ENCODE measurements around the gene DESI1.
"Not testable (repeated sequence)": the region's sequence is repeated elsewhere in the genome, so short reads cannot be mapped to it uniquely, and the experiment has no call there.

Gene DESI1

DNA sequence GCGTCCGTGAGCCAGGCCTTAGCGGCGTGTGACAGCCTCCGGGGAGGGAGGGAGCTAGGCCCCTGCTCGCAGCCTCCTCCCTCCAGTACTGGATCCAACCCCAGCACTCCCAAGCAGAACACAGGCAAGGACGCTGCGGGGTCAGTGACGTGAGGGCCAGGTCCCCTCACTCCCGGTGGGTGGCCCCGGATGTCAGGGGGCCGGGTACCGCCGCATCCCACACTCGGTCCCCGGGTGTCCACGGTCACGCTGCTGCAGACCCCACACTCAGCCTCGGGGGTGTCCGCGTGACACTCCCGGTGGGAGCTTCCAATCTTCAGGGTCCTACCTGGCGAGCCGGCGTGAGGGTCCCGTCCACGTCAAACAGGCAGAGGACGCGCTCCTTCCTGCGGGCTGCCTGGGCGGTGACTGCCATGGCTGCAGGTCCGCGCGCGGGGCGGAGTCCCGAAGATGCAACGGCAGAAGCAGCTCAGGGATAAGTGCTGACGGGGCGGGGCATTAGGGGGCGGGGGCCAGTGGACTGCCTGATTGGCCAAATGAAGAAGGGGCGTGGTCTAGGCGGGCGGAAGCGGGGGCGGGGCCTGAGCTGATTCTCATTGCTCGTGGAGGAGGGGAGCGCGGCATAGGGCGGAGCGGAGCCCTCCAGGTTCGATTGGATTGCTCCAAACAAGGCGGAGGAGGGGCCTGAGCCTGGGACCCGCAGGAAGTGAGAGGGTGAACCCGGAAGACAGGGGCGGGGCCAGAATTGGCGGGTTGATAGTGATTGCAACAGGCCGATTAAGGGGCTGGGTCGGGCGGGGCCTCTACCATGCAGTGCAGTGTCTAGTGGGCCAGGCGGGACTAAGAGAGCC lies 31.2 kb downstream of the DESI1 start, which contains the start of gene PMM1:
PMM1 (minus strand) TSS at position 450 of the 851 bp plus-strand sequence; CDS start at position 415, 35 bp downstream.
- peak; percentile 100 for DNase-seq (ENCODE audit: low read depth in 2 of 3, low spot score in 2 of 3)

GRCh38 chr22:41587347-41587723 lies 33.5 kb downstream of the DESI1 start:
- no peak for DNase-seq (ENCODE audit: low read depth in 2 of 3, low spot score in 2 of 3)

DNA sequence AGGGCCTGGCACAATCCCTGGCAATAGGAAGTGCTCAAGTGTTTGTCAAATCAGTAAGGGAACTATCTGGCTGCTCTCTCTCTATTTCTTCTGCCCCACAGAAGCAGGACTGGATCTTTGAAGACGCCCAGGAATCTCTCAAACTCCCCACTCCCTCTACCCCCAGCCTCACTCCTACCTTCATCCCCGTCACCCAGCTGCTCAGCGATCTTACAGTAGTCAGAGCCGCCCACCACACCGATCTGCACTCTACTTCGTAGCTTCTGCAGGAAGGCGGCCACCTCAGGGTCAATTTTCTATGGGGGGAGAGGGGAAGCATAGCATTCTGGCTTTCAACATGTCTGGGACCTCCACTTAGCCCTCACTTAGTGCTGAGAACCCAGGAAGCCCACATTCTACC lies 34.9 kb downstream of the DESI1 start:
- no peak for DNase-seq (ENCODE audit: low read depth in 2 of 3, low spot score in 2 of 3)

DNA sequence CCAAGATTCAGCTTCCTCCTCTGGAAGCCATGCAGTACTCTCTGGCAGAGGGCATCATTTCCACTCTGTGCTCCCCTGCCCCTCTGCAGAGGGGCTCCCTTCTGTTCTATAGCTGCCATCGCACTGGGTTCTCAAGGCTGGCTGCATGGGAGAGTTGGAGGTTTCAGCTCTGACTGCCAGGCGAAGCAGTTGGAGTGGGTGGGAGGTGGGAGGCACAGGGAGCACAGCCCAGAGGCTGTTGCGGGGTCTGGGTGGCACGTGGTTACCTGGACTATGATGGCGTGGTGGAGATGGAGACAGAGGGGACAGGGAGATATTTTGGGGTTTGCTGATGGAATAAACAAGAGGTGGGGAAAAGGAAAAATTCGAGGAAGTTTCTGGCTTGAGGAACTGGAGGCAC lies 36.0 kb downstream of the DESI1 start:
- DNase-seq (ENCODE audit: low read depth in 2 of 3, low spot score in 2 of 3) = no peak

GRCh38 chr22:41582694-41583093 lies 38.1 kb downstream of the DESI1 start:
- DNase-seq (ENCODE audit: low read depth in 2 of 3, low spot score in 2 of 3) = no peak

GRCh38 chr22:41579997-41580355 lies 40.9 kb downstream of the DESI1 start:
- DNase-seq (ENCODE audit: low read depth in 2 of 3, low spot score in 2 of 3) = no peak

- DNase-seq (ENCODE audit: low read depth in 2 of 3, low spot score in 2 of 3) = no peak
Measured at GRCh38 chr22:41579297-41579996, 41.4 kb downstream of the DESI1 start.

DNA sequence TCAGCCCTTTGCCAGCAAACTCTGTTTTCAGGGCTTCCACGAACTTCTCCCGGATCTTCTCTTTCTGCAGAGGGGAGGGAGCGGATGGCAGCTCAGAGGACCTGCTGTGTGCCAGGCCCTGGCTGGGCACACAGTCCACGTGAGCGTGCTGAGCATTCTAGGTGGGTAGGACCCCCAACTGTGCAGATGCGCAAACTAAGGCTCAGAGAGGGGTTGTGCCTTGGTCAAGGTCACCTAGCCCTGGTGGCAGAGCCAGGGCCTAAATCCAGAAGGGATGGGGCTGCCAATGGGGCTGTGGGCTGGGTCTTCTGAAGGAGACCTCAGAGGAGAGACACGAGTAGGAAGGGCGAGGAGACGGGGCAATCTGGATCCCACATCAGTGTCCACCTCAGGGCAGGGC lies 42.0 kb downstream of the DESI1 start:
- no peak for DNase-seq (ENCODE audit: low read depth in 2 of 3, low spot score in 2 of 3)

GRCh38 chr22:41578114-41578513 lies 42.7 kb downstream of the DESI1 start:
- DNase-seq (ENCODE audit: low read depth in 2 of 3, low spot score in 2 of 3) = no peak

- DNase-seq (ENCODE audit: low read depth in 2 of 3, low spot score in 2 of 3) = no peak
Measured at GRCh38 chr22:41576877-41577276, 44.0 kb downstream of the DESI1 start.

DNA sequence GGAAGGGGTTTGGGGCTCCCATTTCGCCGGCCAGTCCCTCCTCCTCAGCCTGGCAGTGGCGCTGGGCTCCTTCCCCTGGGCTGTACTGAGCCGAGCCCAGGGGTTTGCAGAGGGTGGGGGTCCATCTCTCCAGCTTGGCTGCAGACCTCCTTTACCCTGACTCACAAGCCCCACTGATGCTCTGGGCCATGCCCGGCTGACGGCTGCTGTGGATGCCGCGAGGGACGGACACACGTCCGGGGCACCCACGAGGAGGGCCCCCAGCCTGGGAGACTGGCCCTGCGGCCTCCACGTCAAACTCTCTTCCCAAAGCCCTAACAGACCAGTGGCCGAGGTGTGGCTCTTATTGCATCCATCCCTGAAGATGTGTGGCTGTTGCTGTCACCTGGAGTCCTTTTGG lies 45.3 kb downstream of the DESI1 start:
- no peak for DNase-seq (ENCODE audit: low read depth in 2 of 3, low spot score in 2 of 3)

GRCh38 chr22:41574847-41575381 lies 45.9 kb downstream of the DESI1 start:
- DNase-seq (ENCODE audit: low read depth in 2 of 3, low spot score in 2 of 3) = no peak

DNA sequence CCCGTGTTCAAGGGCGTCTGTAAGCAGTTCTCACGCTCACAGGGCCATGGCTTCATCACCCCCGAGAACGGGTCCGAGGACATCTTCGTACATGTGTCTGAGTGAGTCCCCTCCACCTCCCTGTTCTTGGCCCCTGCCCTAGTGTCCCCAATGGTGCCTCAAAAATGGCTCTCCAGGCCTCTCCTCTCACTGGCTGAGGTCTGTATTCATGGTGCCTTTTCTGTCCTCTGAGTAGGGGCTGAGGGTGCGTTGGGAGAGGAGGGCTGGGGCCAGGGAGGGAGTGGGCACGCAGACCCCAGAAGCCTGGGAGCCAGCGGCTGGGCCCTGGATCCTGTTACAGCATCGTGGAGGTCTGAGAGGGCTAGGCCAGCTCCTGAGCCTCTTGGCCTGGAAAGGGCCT lies 47.2 kb downstream of the DESI1 start:
- DNase-seq (ENCODE audit: low read depth in 2 of 3, low spot score in 2 of 3) = no peak

GRCh38 chr22:41572305-41572704 lies 48.5 kb downstream of the DESI1 start:
- DNase-seq (ENCODE audit: low read depth in 2 of 3, low spot score in 2 of 3) = not testable (repeated sequence)

GRCh38 chr22:41571786-41572185 lies 49.1 kb downstream of the DESI1 start:
- no peak for DNase-seq (ENCODE audit: low read depth in 2 of 3, low spot score in 2 of 3)

- DNase-seq (ENCODE audit: low read depth in 2 of 3, low spot score in 2 of 3) = no peak
Measured at GRCh38 chr22:41570221-41570620, 50.6 kb downstream of the DESI1 start.

DNA sequence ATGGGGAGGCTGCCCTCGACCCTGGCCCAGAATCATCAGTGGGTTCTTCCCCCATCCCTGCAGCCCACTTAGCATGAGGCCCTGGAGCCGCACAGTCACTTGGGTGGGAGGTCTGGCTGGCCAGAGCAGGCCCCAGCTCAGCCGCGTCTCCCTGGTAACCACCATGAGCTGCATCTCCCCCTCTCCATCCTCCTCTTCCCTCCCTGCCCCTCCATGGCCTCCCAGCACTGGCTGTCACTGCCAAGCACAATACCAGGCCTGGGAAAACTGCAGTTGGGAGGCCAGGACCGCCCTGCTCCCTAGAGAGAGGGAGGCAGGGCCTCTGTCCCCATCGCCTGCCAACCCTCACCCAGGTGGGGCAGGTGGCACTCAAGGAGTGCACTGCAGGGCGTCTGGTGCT lies 52.0 kb downstream of the DESI1 start:
- DNase-seq (ENCODE audit: low read depth in 2 of 3, low spot score in 2 of 3) = no peak

- DNase-seq (ENCODE audit: low read depth in 2 of 3, low spot score in 2 of 3) = no peak
Measured at GRCh38 chr22:41567512-41567768, 53.4 kb downstream of the DESI1 start.

GRCh38 chr22:41565403-41566054 lies 55.3 kb downstream of the DESI1 start:
- DNase-seq (ENCODE audit: low read depth in 2 of 3, low spot score in 2 of 3) = no peak

DNA sequence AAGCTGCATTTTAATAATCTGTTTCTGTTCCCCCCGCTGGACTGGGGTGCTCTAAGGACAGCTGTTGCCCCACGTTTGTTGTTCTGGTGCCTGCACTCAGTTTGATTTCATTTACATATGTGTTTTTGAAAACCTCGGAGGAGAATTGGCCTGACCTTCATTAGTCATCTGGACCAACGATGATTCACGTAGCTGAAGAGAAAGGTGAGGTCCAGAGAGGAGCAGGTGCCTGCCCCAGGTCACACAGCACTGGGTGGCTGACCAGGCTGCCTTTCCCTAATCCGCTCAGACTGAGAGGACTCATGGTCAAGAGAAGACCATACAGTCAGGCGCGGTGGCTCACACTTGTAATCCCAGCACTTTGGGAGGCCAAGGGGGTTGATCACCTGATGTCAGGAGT lies 56.3 kb downstream of the DESI1 start:
- DNase-seq (ENCODE audit: low read depth in 2 of 3, low spot score in 2 of 3) = no peak

DNA sequence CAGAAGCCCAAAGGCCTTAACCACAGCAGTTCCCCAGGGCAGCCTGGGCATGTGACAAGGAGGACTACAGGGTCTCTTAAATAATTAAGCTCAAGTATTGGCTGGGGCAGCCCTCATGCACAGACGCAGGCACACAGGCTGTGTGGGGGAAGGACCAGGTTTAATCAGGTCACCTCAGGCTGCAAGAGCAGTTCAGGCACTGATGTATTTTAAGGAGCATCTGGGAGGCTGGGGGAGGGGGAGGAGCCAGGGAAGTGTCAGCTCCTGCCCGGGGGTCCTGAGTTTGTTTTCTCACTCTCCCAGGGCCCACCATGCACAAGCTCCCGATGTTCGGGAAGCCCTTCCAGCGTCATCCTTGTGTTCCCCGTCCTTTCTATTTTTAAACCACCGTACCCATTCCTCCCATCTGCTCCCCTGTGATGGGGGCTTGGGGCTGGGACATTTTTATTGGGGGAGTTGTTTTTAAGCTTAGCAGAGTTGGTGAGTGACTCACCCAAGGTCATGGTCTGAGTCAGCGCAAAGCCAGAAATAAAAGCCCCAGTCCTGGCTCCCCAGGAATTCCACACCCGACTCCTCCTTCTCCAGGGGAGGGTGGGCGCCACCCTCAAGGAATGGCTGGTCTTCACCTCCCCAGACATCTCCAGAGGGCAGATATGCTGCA lies 57.7 kb downstream of the DESI1 start:
- no peak for DNase-seq (ENCODE audit: low read depth in 2 of 3, low spot score in 2 of 3)

DNA sequence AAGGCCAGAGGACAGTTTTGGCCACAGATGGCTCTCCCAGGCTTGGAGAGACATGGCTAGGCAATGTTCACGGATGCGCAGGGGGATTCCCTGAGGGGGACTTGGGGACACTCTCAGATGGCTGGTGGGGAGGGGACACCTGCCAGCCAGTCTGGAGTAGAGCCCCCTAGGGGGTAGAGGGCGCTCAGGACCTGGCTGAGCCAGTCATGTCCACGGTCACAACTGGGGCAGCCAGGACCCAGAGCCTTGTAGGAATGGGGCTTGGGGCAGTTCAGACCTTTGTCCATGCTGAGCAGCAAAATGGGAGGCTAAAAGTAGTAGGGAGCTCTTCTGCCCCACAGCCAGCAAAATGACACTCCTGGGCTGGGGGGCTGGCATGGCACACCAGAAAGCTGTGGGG lies 58.4 kb downstream of the DESI1 start:
- no peak for DNase-seq (ENCODE audit: low read depth in 2 of 3, low spot score in 2 of 3)

Data from activated CD8-positive, alpha-beta memory T cell treated with anti-CD3 and anti-CD28 coated beads for 48 hours (primary cell).